Regular cardiac myocyte (primary cell): ENCODE data around the gene ANO8. TPM values are rescaled to one million over a fixed set of nuclear protein-coding genes. Genes with fewer than 3 reads are reported as not detected.

ENCODE experiments used
- total RNA-seq: library from RNA; depleted of rRNA; stranded (reverse); fragments of >200 nt; gene quantifications from 2 replicates; pipeline ENCODE4 v1.2.3, GENCODE V29; 2014

Gene ANO8
- 3.1 and 4.5 TPM in 2 replicates for total RNA-seq

GRCh38 chr19:17334414-17335409 is at the start of gene ANO8:
Gene ANO8, minus strand, starts transcription at chr19:17334855. Its CDS starts 185 bp downstream, at chr19:17334670.

GRCh38 chr19:17376935-17377600 is 42.4 kb upstream of the ANO8 start, which contains the start of gene PLVAP:
Gene PLVAP, minus strand, starts transcription at chr19:17377342. Its CDS starts 54 bp downstream, at chr19:17377288.

GRCh38 chr19:17336872-17337674 is 2.4 kb upstream of the ANO8 start, which contains the start of gene GTPBP3:
Gene GTPBP3, plus strand, starts transcription at chr19:17337553. Its CDS starts 59 bp downstream, at chr19:17337612.

GRCh38 chr19:17309198-17309964 is 25.3 kb downstream of the ANO8 start, which contains the start of gene DDA1:
Gene DDA1, plus strand, starts transcription at chr19:17309563. Its CDS starts 92 bp downstream, at chr19:17309655.

GRCh38 chr19:17305517-17306284 is 29.0 kb downstream of the ANO8 start, which contains the start of gene MRPL34:
Gene MRPL34, plus strand, starts transcription at chr19:17305872. Its CDS starts 21 bp downstream, at chr19:17305893.

GRCh38 chr19:17303167-17303939 is 31.3 kb downstream of the ANO8 start, which contains the start of gene ABHD8:
Gene ABHD8, minus strand, starts transcription at chr19:17303425. Its CDS starts 1,809 bp downstream, at chr19:17301616.

GRCh38 chr19:17281391-17282304 is 53.0 kb downstream of the ANO8 start, which contains the start of gene ANKLE1:
Gene ANKLE1, plus strand, starts transcription at chr19:17281901. Its CDS starts 20 bp downstream, at chr19:17281921.

Other genes starting within 250 kb of the ANO8 start
- 18.0 and 31.1 TPM in 2 replicates for gene USE1, start 119.5 kb downstream of the ANO8 start, total RNA-seq
- 0.77 and 2.3 TPM in 2 replicates for gene OCEL1, start 108.6 kb downstream of the ANO8 start, total RNA-seq
- 35.5 and 45.2 TPM in 2 replicates for gene NR2F6, start 88.9 kb downstream of the ANO8 start, total RNA-seq
- under 0.01 and 0.28 TPM in 2 replicates for gene USHBP1, start 70.1 kb downstream of the ANO8 start, total RNA-seq
- 67.4 and 125 TPM in 2 replicates for gene BABAM1, start 67.4 kb downstream of the ANO8 start, total RNA-seq
- gene ANKLE1, start 53.0 kb downstream of the ANO8 start, total RNA-seq = 1.9 TPM in 1 of 2 replicates, not detected in the other
- gene ABHD8, start 31.4 kb downstream of the ANO8 start, total RNA-seq = 8.2 and 10.4 TPM in 2 replicates
- gene MRPL34, start 29.0 kb downstream of the ANO8 start, total RNA-seq = 36.6 and 50.8 TPM in 2 replicates
- 18.3 and 33.2 TPM in 2 replicates for gene DDA1, start 25.3 kb downstream of the ANO8 start, total RNA-seq
- 12.4 and 12.8 TPM in 2 replicates for gene GTPBP3, start 2.7 kb upstream of the ANO8 start, total RNA-seq
- gene PLVAP, start 42.5 kb upstream of the ANO8 start, total RNA-seq = 0.19 and 0.28 TPM in 2 replicates
- not detected in 2 replicates for gene CCDC194, start 59.3 kb upstream of the ANO8 start, total RNA-seq
- 30.7 and 56.7 TPM in 2 replicates for gene BST2, start 70.8 kb upstream of the ANO8 start, total RNA-seq
- gene MVB12A, start 85.2 kb upstream of the ANO8 start, total RNA-seq = 27.0 and 29.6 TPM in 2 replicates
- gene TMEM221, start 113.8 kb upstream of the ANO8 start, total RNA-seq = under 0.01 TPM in 1 of 2 replicates, not detected in the other
- not detected in 2 replicates for gene NXNL1, start 126.1 kb upstream of the ANO8 start, total RNA-seq
- 9.2 and 35.0 TPM in 2 replicates for gene SLC27A1, start 135.7 kb upstream of the ANO8 start, total RNA-seq
- 37.8 and 38.9 TPM in 2 replicates for gene PGLS, start 176.8 kb upstream of the ANO8 start, total RNA-seq
- 105 and 131 TPM in 2 replicates for gene COLGALT1, start 220.8 kb upstream of the ANO8 start, total RNA-seq